Upper lobe of right lung (tissue), 1 donor: ENCODE data around the gene TUB. TPM values are rescaled to one million over a fixed set of nuclear protein-coding genes. Genes with fewer than 3 reads are reported as not detected.

Experiments used
- ATAC-seq: fragments of 200-7000 bp; cut with Tn5 transposase; one replicate; pipeline ENCODE4 v1.9.1; 2020; ENCODE audit warnings: mild to moderate bottlenecking, moderate library complexity
- DNase-seq: peaks from one replicate; pipeline ENCODE4 v3.0.0-alpha.2; 2020
- H3K27ac ChIP-seq: fragments of 200-600 bp; one replicate; pipeline ENCODE4 v1.8.0; 2022
- H3K27me3 ChIP-seq: fragments of 200-600 bp; one replicate; pipeline ENCODE4 v1.8.0; 2022; ENCODE audit warnings: mild to moderate bottlenecking
- H3K36me3 ChIP-seq: fragments of 200-600 bp; one replicate; pipeline ENCODE4 v1.8.0; 2022
- H3K4me1 ChIP-seq: fragments of 200-600 bp; one replicate; pipeline ENCODE4 v1.8.0; 2022
- H3K4me3 ChIP-seq: fragments of 200-600 bp; one replicate; pipeline ENCODE4 v1.8.0; 2022; ENCODE audit warnings: mild to moderate bottlenecking
- H3K9me3 ChIP-seq: fragments of 200-600 bp; one replicate; pipeline ENCODE4 v1.8.0; 2022
- intact Hi-C: fragments of 100-400 bp; cut with DNase I; formaldehyde crosslinking; loops from one replicate; pipeline ENCODE4 v1.11.0; 2022
- total RNA-seq: library from RNA; stranded (reverse); fragmentation: NEBNext Ultra II Directional; extraction: Animal tissue kit (Norgen Biotek cat#: 25700); gene quantifications from one replicate; pipeline ENCODE4 v1.2.1, GENCODE V29; 2021
- TF ChIP-seq, protein P1 (sequence below): fragments of 200-600 bp; IDR thresholded peaks from one replicate; pipeline ENCODE4 v1.8.0; 2022; ENCODE audit warnings: antibody characterized with exemption
- donor health status: DM: no; HTN: yes; CAD: no; lungs with severe emphysema.

TUB gene
- total RNA-seq, 1 donor from 2014 or later = 3.6 TPM

DNA sequence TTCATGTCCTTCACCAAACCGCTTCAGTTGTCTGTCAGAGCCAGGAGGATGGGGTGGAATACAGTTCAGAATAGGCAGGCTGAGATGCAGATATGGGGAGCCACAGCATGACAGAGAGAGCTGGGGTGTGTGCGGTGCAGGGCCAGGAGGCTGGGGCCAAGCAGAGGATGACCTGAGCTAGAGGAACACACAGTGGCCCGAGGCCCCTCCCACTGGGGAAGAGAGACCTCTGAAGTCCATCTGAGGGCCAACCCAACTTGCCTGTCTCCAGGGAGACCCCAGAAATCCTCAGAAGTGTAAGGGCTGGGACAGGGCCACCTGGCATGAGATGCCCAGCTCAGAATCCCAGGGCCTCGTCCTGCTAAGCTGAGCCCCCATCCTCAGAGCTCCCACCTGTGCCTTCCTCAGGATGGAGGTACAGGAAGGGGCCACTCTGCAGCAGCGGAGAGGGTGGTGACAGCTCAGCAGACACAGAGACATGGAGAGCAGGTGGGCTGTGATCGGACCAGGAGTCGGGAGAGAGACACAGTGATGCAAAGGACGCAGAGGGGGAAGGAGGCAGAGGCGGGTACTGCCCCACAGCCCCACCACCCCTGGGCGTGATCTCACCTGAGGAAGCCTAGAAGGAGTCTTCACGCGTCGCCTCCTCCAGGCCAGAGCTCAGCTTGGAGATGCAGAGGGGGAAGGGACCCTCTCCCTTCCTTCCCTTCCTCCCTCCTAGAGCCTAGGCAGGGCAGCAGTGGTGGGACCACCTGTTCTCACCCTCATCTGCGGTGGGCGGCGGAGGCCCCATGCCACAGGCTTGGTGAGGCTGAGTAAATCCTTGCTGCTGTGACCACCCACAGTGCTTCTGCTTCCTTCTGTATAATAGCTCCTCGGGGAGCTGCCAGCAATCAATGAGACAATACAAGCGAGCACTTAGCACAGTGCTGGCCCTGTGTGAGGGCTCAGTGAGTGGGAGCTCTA, 9.1 kb upstream of the TUB start:
- ATAC-seq (peak; percentile 12), DNase-seq (peak; percentile 47)
- H3K36me3 ChIP-seq = no peaks in the 10 kb centered on the region
- no peaks in the 10 kb centered on the region for H3K27me3 ChIP-seq
- peaks cover 4% of the 10 kb centered on the region for H3K4me1 ChIP-seq
- TF ChIP-seq, protein P1, sequence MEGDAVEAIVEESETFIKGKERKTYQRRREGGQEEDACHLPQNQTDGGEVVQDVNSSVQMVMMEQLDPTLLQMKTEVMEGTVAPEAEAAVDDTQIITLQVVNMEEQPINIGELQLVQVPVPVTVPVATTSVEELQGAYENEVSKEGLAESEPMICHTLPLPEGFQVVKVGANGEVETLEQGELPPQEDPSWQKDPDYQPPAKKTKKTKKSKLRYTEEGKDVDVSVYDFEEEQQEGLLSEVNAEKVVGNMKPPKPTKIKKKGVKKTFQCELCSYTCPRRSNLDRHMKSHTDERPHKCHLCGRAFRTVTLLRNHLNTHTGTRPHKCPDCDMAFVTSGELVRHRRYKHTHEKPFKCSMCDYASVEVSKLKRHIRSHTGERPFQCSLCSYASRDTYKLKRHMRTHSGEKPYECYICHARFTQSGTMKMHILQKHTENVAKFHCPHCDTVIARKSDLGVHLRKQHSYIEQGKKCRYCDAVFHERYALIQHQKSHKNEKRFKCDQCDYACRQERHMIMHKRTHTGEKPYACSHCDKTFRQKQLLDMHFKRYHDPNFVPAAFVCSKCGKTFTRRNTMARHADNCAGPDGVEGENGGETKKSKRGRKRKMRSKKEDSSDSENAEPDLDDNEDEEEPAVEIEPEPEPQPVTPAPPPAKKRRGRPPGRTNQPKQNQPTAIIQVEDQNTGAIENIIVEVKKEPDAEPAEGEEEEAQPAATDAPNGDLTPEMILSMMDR = no peak
- no peaks in the 10 kb centered on the region for H3K9me3 ChIP-seq
- intact Hi-C loops = no loop called here
- H3K27ac ChIP-seq = no peak overlapping the region
- no peak overlapping the region for H3K4me3 ChIP-seq

GRCh38 chr11:8075119-8075726, 5.8 kb upstream of the TUB start:
- Histone ChIP-seq H3K27ac (no peak overlapping the region), H3K27me3 (no peaks in the 10 kb centered on the region), H3K4me1 (no peaks in the 10 kb centered on the region), H3K36me3 (no peaks in the 10 kb centered on the region), H3K4me3 (no peak overlapping the region), H3K9me3 (no peaks in the 10 kb centered on the region)
- TF ChIP-seq, protein P1 = no peak
- no peak for ATAC-seq
- DNase-seq = no peak
- intact Hi-C loops = no loop called here

DNA sequence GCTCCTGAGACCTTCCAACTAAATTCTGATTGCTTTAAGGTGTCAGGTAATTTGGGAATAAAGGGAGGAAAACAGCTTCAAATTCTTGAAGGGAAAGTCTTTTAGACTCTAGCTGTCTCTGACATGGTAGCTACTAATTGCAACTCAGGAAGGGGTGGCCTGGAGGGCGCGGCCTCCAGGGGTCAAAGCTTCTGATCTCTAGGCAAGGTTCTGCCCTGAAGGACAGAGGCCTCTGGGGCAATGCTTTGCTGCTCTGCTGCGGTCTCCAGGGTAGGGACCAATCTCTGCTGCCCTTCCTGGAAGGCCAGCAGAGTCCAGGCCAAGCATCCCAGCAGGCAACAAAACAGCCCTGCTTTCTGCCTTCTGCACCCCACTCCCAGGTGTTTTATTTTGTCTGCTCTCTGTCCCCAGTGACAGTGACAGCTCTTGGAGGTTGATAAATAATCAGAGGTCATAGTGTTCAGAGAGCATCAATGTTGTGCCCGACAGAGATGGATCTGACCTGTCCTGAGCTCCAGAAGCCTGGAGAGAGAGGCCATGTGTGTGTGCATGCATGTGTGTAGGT, 1.8 kb upstream of the TUB start:
- intact Hi-C loops = no loop called here
- Histone ChIP-seq H3K27ac (no peak overlapping the region), H3K36me3 (no peaks in the 10 kb centered on the region), H3K27me3 (peaks cover 10% of the 10 kb centered on the region), H3K9me3 (no peaks in the 10 kb centered on the region), H3K4me1 (peaks cover 5% of the 10 kb centered on the region), H3K4me3 (no peak overlapping the region)
- DNase-seq (no peak), ATAC-seq (no peak)
- TF ChIP-seq, protein P1 = no peak

- Histone ChIP-seq H3K4me1 (peaks cover 5% of the 10 kb centered on the region), H3K4me3 (peak overlapping the region; percentile 54), H3K27ac (no peak overlapping the region), H3K36me3 (no peaks in the 10 kb centered on the region), H3K27me3 (peaks cover 10% of the 10 kb centered on the region), H3K9me3 (no peaks in the 10 kb centered on the region)
- DNase-seq (no peak), ATAC-seq (no peak)
- intact Hi-C loops = no loop called here
- TF ChIP-seq, protein P1 = no peak
Observed at GRCh38 chr11:8080069-8080670, 841 bp upstream of the TUB start.

GRCh38 chr11:8081591-8082250, 710 bp downstream of the TUB start:
- DNase-seq (no peak), ATAC-seq (peak; percentile 12)
- peak overlapping the region; percentile 54 for H3K4me3 ChIP-seq
- H3K36me3 ChIP-seq = no peaks in the 10 kb centered on the region
- intact Hi-C loops = no loop called here
- H3K27me3 ChIP-seq = peaks cover 10% of the 10 kb centered on the region
- H3K27ac ChIP-seq = no peak overlapping the region
- H3K4me1 ChIP-seq = peaks cover 5% of the 10 kb centered on the region
- no peaks in the 10 kb centered on the region for H3K9me3 ChIP-seq
- TF ChIP-seq, protein P1 = no peak
